NK-92 treated with Interleukin-12 subunit alpha and Interleukin-12 subunit beta, amount 100 ng/mL, for 24 hours (cell line): Measurements from ENCODE around the gene MGMT.

Experiments
- DNase-seq: peaks from one replicate; lab custom pipeline; 2025; lab: John Stamatoyannopoulos, UW

MGMT gene

DNA sequence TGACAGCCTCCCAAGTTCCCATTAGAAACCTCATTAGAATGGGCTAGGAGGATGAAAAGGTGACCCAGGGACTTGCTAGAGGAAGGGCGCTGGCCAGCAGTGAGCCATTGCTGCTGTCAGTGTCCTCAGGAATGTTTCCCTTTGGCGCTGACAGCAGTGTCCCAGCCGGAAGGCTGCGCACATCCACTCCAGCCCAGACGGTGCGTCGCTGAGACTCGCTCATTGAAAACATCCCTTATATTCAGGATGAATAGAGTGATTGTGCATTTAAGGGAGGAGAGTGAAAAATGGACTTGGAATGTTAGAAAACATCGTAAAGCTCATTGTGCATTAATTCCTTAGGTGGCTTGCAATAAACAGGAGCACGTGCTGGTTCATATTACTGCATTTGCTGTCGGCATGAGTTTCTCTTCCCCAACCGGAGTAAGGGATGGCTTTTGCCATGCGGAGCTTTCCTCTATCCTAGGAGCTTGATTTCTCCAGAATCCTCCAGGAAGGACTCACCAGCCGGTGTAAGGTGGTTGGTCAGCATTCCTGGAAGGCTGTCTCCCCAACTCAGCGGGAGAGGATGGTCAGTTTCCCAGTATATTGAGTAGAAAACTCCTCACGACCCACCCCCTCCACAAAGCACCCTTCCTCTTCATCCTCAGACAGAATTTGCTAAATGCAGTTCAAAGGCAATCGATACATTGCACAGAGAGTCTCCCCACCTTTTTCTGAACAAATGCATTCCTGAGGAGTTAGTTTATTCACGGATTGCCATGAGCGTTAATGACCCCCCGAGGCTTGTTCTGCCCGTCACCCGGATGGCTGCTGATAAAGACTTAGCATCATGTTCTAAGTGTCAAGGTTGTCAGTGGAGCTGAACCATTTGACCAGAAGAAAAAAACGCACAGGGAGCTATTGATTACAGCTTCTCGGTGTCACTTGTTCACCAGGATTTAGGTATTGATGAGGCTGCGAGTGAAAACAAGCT, 295.2 kb downstream of the MGMT start:
- DNase-seq = no peak

DNA sequence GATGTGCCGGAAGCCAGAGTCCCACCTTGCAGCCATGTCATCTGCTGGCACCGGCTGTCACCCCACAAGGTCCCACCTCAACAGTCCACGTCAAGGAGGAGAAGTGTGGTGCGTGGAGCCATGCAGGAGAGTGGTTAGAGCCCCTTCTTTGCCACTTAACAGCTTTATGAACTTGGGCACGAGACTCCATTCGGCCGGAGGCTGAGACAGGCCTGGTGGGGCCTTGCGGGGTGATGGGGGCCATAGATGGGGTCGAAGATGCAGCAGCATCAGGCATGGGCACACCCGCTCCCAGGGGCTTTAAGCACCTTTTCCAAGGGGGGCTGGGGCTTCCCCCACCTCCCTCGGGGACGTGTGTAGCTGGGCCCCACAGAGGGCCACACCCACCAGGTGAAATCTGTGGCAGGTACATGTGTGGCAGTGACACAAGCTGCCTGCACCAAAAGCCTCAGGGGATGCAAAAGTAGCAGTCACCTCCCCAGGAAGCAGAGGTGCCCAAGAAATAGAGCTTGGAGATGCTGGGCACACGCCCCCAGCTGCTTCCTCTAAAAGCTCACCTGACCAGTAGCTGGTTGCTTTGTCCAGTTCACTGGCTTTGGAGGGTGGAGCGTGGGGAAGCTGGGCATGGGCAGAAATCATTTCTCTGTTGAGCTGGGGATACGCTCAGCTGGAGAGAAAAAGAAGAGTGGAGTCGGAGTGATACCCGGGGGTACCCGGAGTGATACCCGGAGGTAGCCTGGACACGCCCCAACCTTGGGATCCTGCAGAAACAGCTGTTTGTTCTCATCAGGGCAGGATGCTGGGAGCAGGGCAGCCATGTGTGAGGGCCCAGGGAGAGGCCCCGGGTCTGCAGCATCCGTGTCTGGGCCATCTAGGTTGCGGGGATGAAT, 297.2 kb downstream of the MGMT start:
- no peak for DNase-seq

- DNase-seq = no peak
Observed at GRCh38 chr10:129764901-129765663, 298.0 kb downstream of the MGMT start.

DNA sequence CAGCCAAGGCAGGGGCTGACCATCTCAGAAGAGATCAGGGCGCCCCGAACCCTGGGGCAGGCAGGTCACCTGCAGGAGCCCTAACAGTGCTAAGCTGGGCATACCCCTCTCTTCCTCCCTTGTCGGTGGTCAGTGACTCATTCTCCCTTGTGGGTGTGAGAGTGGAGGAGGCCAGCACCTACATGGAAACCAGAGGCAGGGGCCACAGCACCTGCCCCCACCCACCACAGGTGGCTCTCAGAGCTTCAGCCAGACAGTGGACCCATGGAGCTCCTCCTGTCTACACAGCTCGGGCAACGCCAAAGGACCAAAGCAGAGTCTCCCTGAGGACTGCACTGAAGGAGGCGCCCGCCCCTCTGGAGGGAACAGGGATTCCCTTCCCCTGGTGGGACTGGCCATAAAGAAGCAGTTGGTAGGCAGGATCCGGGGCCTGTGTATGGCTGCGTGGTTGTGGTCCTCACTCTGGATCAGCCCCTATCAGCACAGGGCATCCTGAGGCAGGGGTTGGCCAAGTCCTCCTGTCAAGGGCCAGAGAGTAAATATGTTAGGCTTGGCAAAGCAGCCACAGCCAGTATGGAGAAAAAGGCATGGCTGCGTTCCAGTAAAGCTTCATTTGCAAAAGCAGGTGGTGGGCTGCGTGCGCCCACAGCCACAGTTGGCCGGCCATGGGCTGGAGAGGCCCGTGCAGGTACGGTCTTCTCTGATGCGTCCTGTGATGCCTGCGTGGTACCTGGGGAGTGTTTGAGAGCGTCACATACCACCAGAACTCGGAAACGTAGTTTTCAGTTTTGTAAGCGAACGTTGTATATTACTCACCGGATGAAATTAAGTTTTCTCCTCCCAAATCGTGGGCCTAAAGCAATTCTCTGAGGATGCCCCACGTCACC, 298.9 kb downstream of the MGMT start:
- DNase-seq = no peak

DNA sequence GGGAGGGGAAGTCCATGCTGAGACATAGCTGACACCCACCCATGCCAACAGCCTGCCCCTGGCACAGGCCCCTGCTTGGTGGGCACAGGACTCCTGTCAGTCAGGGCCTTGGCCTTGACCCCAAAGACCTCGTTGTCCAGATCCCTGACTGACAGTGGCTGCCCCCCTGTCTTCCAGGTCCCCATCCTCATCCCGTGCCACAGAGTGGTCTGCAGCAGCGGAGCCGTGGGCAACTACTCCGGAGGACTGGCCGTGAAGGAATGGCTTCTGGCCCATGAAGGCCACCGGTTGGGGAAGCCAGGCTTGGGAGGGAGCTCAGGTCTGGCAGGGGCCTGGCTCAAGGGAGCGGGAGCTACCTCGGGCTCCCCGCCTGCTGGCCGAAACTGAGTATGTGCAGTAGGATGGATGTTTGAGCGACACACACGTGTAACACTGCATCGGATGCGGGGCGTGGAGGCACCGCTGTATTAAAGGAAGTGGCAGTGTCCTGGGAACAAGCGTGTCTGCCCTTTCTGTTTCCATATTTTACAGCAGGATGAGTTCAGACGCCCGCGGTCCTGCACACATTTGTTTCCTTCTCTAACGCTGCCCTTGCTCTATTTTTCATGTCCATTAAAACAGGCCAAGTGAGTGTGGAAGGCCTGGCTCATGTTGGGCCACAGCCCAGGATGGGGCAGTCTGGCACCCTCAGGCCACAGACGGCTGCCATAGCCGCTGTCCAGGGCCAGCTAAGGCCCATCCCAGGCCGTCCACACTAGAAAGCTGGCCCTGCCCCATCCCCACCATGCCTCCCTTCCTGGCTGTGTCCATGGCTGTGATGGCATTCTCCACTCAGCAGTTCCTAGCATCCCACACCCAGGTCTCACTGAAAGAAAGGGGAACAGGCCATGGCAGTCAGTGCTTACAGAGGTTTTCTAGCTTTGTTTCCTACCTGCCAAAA, 299.8 kb downstream of the MGMT start:
- no peak for DNase-seq

DNA sequence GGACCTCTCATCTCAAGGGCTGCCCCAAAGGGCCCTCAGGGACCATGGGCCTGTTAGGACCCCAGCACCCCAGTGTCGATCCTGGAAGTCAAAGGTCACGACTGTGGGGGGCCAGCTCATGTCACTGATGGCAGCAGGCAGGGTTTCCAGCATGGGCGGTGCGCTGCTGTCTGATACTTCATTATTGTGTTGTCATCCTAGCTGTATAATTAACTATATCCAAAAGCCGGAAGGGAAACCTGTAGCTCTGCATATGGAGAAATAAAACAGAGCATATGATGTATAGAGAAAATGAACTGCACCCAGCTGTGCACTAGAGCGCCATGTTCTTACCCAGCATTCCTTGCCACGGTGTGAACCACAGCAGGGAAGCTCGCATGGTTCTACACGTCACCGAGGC, 300.7 kb downstream of the MGMT start:
- DNase-seq = no peak

DNA sequence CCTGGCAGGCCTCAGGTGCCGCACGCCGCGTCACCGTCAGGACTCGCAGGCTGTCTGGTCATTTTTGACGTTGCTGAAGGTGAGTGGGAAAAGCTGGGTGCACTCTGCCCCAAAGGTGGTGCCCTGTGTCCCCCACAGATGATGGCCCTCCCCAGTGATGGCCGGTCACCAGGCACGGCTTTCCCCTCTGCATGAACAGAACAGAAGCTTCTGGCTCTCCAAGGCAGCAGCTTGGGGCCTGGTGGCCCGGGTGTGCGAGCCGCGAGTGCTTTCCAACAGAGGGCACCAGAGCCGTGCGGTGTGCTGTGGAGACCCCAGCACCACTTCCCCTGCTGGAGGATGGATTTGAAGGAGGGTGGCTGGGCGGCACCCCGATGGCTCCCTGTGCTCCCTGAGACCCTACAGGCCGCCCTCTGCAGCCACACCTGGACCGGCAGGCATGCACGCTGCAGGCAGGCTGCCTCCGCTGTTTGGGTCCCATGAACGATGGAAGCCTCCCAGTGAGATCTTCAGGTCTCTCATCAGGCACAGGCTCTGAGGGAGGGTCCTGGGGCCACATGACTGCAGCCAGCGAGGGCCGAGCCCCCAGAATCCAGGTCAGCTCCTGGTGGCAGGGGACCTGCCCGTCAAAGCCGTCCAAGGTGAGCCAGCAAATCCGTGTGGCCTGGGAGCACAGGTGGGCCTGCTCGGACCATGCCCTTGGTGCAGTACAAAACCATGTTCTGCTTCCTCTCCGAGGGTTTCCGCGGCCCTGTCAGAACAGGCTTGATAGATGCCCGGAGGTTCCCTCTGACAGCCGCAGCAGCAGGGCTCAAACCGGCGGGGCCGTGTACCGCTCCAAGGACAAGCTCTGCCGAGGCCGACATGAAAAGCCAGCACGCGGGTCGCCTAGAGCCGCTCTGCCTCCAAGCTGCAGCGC, 301.7 kb downstream of the MGMT start:
- DNase-seq = no peak

GRCh38 chr10:129769381-129770116, 302.5 kb downstream of the MGMT start:
- no peak for DNase-seq

DNA sequence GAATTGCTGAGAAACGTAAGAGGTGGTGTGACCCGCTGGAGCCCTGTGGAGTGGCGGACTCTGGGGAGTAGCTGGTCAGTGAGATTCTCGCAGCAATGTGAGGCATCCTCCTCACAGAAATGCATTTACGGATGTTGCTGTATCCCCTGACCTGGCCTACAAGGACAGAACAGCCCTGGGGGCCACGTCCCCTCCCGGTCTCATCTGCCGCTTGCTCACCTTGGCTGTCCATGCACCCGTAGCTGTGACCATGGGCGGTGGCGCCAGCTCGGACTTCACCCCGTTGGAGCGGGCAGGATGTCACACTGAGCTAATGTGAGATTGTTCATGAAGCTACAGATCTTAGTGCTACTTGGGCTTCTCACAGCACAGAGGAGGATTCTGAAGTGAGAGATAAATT, 303.2 kb downstream of the MGMT start:
- DNase-seq = no peak

DNA sequence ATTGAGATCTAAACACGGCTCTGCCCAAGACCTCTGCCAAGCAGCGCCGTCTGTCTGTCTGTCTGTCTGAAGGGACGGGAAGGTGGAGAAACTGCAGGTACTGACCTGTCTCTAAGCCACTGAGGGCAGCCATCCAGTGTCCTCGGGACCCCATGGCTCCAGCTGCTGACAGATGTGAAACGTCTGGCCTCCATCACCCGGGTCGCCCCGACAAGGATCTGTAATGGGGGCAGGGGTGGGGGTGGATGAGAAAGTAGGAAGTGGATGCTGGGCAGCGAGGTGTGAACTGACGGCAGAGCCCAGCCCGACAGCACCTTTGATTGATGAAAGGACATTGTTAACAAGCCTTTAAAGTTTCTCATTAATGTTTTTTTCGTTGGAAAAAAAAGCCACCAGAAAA, 304.0 kb downstream of the MGMT start:
- DNase-seq = no peak

DNA sequence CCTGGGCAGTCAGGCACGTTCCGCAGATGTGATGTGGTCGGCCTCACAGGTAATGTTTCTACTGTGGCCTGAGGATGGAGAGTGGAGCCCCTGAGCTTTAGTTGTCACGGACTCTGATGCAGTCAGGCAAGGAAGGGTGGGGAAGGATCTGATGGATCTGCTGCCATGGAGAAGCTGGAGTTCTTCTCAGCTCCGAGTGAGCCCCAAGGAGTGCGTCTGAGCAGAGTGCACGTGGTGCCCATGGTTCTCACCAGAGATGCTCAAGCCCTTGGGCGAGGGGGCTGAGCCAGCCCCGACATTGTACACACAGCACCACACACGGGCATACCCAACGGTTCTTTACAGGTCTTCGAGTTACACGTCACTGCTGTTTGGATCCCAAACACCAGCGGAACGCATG, 304.5 kb downstream of the MGMT start:
- DNase-seq = no peak

- DNase-seq = no peak
Observed at GRCh38 chr10:129771991-129772431, 305.0 kb downstream of the MGMT start.

DNA sequence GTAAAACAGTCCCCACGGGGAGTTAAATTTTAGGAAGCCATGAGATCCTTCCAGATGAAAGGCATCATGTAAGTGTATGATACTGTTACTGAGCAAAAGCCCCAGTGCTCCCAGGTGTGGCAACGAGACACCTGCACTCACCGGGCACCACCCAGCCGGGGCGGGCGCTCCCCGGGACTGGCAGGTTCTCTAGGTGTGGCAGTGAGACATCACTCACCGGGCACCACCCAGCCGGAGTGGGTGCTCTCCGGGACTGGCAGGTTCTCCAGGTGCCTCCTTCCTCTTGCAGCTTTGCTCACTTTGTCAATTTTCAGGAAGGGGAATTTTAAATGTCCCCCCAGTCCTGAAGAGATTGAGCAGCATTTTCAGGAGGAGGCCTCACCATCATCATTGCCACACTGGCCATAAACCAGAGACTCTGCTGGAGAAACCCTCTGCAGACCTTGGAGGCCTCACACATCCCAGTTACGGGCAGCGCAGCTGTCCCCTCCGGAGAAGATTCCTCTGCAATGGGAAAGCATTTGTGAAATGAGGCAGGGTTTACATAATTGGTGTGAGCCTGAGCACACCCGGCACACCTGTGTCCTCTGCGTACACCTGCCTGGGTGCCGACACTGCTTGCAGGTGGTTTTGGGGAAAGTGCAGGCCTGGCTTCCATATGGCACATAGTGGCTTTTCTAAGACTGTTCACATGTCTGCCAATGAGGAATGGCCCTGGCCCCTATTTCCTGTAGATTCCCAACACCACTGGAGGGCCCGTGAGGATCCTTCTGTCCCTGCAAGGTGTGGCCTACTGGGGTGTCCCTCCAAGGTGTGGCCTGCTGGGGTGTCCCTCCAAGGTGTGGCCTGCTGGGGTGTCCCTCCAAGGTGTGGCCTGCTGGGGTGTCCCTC, 305.7 kb downstream of the MGMT start:
- DNase-seq = no peak

DNA sequence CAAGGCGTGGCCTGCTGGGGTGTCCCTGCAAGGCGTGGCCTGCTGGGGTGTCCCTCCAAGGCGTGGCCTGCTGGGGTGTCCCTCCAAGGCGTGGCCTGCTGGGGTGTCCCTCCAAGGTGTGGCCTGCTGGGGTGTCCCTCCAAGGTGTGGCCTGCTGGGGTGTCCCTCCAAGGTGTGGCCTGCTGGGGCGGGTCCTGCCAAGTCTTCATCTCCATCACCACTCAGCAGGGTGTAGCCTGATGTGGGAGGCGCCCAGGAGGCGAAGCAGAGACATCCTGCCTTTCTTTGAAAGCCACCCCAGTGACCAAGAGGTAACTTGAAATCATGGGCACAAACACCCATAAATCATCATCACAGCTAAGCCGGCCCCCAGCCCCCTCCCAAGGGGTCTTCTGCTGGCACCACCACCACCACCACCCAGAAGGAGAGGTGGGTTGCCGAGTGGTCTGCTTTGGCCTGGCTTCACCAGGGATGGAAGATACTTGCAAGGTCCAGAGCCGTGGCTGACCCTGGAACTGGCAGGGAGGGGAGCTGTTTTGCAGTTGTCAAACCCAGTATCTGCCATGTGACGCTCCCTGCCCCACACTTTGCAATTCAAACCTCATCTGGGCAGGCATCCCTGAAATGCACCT, 306.4 kb downstream of the MGMT start:
- no peak for DNase-seq

- DNase-seq = no peak
Observed at GRCh38 chr10:129774082-129774735, 307.2 kb downstream of the MGMT start.
